Head of caudate nucleus (tissue), 42 donors: ENCODE measurements around the gene RBPMS2.
"Not testable (repeated sequence)": the region's sequence is repeated elsewhere in the genome, so short reads cannot be mapped to it uniquely, and the experiment has no call there.

ENCODE experiments used
- DNase-seq, 42 donors: peaks; one replicate each; pipeline versions ENCODE4 v3.0.0 to v3.0.0-alpha.2; 2020 to 2021; ENCODE audit warnings: mixed read lengths in 7 of 42
- intact Hi-C: fragments of 100-400 bp; cut with DNase I; formaldehyde crosslinking; loops from one replicate; pipeline ENCODE4 v1.15.0; 2022

RBPMS2 gene

DNA sequence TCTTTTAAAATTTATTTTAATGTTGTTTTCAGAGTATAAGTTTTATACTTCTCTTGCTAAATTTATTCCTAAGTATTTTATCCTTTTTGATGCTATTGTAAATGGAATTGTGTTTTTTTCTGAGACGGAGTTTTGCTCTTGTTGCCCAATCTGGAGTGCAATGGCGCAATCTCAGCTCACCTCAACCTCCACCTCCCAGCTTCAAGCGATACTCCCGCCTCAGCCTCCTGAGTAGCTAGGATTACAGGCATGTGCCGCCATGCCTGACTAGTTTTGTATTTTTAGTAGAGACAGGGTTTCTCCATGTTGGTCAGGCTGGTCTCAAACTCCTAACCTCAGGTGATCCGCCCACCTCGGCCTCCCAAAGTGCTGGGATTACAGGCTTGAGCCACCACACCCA, 19.9 kb upstream of the RBPMS2 start:
- DNase-seq, intact Hi-C loops: not testable (repeated sequence)

DNA sequence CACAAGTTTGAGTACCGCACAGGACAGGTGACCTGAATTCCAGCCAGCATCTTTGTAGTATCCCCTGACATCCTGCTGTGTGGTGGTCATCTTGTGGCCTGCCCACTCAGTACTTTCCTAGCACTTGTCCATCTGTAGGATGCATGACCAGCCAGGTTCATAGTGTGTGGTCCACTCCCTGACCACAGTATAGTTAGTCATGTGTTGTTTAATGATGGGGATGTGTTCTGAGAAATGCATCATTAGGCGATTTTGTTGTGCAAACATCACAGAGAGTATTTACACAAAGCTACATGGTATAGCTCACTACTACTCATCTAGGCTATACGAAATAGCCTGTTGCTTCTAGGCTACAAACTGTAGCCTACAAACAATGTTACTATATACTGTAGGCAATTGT, 16.9 kb upstream of the RBPMS2 start:
- DNase-seq: no peak
- intact Hi-C loops: no loop called here

DNA sequence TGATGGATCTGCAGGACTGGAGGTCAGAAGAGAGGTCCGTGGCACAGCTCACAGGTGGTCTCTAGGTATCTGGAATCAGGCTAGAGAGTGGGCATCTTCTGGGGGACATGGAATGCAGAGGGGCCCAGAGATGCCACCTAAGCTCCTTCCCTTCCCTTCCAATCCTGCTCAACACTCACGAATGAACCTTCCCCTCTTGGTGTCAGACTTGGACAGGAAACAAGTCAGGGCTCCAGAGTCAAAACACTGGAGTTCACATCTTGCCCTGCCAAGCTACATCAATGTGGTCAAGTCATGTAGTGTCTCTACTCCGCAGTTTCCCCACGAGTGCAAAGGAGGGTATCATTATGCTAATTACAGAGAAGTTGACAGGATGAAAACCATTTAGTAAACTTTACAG, 16.0 kb upstream of the RBPMS2 start:
- DNase-seq: no peak
- intact Hi-C loops: no loop called here

DNA sequence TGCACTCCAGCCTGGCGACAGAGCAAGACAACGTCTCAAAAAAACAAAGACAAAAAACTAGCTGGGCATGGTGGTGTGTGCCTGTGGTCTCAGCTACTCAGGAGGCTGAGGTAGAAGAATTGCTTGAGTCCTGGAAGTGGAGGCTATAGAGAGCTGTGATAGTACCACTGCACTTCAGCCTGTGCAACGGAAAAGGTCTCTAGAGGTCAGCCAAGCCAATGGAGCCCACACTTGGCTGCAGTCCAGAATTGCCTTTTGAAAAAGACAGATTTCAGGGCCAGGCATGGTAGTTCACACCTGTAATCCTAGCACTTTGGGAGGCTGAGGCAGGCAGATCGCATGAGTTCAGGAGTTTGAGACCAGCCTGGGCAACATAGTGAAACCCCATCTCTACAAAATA, 8.4 kb upstream of the RBPMS2 start:
- intact Hi-C loops: no loop called here
- no peak for DNase-seq

DNA sequence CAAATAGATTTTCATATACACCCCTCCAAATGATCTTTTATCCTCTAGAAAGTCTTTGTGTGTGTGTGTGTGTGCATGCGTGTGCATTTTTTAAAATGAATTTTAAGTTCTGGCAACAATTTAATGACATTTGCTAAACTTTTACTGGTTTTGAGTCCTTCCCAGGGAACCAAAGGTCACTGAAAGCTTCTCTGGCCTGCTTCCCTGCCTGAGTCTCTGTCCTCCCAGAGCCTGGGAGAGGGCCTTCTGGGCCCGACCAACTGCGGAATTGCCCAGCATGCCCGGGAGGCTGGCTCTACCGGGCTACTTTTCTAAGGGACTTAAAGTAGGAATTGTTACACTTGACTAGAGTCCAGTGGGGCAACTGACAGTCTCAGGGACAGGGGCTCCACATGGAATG, 7.4 kb upstream of the RBPMS2 start:
- DNase-seq: no peak
- intact Hi-C loops: no loop called here

DNA sequence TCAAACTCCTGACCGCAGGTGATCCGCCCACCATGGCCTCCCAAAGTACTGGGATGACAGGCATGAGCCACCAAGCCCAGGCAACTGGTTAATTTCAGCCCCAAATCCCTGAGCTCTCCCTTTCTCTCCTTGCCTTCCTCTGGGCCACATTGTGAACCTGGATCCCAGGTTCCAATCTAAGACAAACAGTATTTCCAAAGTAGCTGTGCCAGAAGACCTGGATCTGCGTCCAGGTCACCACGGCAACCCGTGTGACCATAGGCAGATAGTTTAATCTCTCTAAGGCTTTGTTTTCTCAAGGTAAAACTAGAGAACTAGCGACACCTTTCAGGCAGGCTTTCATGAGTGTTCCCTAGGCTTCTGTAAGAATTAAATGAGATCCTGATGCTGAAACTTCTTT, 5.9 kb upstream of the RBPMS2 start:
- no peak for DNase-seq
- intact Hi-C loops: no loop called here

DNA sequence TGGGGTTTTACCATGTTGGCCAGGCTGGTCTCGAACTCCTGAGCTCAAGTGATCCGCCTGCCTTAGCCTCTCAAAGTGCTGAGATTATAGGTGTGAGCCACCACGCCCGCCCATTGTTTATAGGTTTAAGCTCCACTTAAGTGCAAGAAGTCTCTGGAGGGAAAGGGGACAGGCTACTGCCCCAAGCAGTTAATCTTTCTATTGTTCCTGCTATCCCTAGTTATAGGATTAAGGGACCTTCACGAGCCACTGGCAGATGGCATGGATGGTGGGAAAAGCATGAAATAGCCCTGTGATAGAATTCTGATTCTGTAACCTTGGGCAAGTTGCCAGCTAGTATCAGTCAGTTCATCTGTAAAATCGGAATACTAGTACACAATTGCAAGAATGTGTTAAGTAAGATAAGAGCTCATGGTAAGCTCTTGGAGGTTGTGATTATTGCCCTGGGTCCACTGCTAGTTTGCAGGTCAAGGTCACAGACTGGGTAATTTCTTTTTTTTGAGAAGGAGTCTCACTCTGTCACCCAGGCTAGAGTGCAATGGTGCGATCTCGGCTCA, 5.3 kb upstream of the RBPMS2 start:
- no peak for DNase-seq
- intact Hi-C loops: no loop called here

DNA sequence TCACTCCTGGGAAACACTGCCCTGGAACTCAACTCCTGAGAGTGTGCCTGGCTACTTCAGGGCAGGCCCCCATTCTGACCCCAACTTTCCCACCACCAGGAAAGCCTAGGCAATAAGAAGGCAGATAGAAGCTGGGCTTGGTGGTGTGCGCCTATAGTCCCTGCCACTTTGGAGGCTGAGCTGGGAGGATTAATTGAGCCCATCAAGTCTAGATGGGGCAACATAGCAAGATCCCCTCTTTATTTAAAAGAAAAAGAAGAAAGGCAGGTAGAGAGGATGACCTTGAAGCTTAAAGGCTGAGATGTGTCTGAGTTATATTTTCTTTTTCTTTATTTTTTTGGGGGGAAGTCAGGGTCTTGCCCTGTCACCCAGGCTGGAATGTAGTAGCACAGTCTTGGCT, 4.2 kb upstream of the RBPMS2 start:
- DNase-seq: no peak
- intact Hi-C loops: no loop called here

DNA sequence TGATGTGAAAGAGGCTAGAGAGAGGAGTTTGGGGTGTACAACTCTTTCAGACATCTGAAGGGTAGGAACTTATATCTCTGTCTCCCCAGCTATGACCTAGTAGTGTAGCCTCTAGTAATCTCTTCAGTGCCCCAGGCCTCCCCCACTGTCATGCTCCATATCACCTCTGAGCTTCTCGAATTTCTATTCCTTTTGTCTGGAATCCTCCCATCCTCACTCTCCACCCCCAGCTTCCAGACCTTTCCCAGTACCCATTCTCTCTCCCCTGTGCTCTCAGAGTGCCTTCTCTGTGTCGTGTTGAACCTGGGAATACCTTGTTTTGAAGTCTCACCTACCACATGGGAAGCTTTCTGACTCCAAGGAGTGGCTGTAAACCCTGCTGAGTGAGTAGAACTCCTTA, 3.6 kb upstream of the RBPMS2 start:
- intact Hi-C loops: no loop called here
- no peak for DNase-seq

DNA sequence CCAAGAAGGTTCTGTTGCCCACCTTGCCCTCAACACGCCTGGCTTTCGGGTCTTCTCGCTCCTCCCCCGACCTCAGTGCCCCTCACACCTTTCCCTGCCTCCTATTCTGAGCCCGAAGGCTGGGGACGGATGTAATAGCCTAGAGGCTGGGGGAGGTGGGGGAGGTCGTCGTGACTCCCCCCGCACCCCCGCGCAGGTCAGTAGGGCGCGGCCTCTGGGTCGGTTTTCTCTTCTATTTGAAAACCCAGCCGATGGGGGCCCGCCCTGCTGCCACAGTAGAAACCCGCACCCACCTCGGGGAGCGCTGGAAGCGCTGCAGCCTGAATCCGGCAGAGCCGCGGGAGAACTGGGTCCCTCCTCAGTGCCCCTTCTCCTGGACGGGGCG, 1.0 kb upstream of the RBPMS2 start:
- intact Hi-C loops: no loop called here
- DNase-seq: no peak

DNA sequence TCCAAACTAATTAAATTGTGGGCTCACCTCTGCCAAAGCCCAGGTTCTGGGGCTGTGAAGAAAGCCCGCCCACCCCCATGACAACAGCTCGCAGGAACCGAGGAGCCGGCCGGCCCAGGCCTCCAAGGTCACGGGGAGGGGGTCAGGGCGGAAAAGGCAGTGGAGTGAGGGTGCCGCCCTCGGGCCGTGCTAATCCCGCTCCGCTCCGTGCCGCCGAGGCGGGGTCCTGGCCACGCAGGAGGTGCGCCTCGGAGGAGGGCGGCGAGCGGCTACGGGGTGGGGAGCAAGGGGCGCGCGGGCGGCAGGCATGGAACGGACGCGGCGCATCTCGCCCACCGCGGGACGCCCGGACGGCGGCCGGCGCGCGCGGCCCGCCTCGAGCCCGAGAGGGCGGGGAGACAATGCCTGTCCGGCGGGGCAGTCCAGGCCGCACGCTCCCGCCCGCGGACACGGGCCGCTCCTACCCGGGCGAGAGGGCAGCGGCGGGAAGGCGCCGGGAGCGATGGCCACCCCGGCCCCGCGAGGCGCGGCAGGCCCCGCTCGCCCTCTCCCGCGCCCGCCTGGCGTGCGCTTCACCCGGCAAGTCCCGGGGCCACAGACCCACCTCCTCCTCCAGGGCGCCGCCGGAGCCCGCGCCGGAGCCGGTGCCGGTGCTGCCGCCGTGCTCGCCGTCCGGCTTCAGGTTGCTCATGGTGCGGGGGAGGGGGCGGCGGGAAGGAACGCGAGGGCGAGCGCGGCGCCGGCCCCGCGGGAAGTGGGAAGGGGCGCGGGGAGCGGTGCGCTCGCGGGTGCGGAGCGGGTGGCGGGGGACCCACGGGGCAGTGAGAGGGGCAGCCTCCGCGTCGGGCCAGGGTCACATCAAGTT, 528 bp downstream of the RBPMS2 start:
- DNase-seq: no peak
- intact Hi-C loops: no loop called here

DNA sequence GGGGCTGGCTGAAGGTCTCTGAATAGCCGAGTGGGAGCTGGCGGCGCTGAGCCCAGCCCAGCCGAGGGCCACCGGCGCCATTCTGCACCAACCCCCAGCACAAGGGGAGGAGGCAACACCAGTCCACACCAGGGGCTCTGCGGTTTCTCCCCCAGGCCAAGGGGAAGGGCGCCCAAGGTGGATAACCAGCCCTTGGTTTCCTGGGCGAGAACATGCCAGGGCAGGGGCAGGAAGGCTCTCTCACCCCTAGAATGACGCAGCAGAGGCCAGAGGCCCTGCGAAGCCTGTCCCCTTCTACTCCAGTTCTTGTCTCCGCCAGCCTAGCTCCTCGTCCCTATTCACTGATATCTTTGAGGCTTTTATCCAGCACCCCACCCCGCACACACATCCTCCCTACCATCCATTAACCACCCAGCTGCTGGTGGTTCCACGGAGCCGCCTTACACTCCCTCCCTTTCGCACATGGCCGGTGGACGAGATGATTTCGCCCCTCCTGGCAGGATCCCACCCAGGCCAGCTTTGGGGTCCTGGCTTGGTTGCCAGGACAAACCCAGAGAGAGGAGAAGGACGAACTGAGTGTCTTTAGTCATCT, 1.3 kb downstream of the RBPMS2 start:
- intact Hi-C loops: no loop called here
- DNase-seq: no peak

DNA sequence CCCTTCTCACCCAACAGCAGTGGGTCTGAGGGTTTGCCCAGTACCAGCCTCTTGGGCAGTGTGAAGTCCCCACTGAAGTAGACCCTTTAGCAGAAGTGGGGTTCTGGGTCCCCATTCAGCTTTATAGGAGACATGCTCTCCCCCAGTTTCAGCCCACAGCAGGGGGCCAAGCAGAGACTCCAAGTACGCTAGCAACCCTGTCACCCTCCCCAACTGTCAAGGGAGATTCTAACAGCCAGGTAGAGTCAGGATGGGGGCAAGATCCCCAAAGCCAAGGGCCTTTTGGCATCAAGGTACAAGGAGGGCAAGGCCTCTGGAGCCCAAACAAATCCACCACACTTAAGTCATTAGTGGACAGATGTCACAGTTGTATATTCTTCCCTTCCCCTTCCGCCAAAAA, 1.8 kb downstream of the RBPMS2 start:
- intact Hi-C loops: no loop called here

DNA sequence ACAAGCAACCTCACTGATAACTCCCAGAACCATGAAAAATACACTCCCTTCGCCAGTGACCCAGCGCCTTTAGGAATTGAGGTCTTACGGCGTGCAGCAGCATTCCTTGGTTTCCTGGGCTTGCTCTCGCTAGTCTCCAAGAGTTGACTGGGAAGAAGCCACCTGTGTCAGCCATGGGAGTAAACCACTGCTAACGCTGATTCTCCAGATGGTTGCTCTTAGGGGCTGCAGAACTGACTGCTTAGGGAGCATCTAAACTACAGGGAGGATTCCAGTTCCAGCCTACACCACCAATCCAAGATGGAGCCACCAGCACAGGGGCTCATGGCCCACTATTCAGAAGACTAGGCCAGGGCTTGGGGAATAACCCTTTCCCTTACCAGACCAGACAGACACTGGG, 2.4 kb downstream of the RBPMS2 start:
- intact Hi-C loops: no loop called here
- no peak for DNase-seq

More for the DNA sequence above, 1.8 kb downstream of the RBPMS2 start:
- DNase-seq: no peak

DNA sequence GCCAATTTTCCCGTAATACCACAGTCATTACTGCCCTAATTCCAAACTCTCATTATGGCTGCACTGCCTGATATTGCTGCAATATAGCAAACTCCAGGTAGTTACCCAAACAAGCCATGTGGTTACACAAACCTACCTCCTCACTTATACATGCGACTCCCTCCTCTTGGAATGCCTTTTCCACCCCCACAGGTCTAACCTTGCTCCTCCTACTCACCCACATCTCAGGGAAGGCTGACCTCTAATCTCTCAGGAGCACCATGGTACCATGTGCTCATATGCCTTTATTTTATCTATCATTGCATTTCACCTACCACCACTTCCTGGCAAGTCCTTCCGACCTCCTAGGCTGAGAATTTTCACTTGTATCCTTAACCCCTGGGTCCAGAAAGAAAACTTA, 2.9 kb downstream of the RBPMS2 start:
- no peak for DNase-seq
- intact Hi-C loops: no loop called here

DNA sequence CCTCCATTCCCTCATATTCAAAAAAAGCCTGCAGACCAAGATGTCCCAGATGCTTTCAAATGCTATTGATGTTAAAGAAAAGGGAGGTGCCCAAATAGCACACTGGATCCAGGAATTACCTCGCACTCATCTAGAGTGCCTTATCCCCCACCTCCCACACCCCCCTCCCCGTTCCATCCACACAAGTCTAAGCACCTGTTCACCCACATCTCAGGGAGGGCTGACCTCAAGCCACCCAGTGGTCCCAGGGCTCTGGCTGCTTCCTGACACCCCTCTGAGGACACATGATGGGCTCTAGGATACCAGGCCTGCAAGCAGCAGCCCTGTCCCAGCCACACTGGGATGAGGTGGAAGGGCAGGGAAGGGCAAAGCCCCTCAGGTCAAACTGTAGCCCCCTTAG, 4.8 kb downstream of the RBPMS2 start:
- intact Hi-C loops: no loop called here
- no peak for DNase-seq

DNA sequence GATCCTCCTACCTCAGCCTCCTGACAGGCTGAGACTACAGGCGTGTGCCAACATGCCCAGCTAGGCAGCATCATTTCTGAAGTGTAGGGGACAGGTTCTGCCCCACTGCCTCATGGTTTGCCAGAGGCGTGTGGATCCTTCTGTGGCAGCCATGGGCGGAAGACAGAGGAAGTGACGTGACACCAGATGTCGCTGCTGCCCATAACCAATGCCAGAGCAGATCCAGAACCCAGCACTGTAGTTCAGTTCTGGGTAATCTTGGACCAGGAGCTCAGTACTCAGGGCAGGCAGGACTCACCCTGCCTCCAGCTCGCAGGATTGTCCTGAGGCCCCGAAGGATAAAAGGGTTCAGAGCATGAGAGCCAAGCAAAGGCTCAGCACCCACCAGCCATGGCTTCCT, 8.2 kb downstream of the RBPMS2 start:
- no peak for DNase-seq
- intact Hi-C loops: no loop called here

DNA sequence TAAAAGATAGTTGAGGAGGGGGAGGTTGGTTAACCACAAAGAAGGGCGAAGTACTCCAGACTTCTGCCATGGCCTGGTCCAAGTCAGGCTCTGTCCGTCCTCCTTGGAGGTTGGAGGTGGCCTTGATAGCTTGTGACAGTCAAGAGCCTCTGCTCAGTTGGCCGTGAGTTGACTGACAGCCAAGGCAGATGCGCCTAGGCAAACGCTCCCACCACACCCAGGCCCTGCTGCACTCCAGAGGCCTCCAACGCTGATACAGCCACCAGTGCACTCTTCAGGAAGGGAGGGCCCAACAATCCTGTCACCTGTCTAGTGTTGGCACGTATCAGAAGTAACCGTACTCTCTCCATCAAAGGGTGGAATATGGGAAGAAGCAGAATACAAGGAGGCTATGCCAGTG, 9.3 kb downstream of the RBPMS2 start:
- DNase-seq: no peak
- intact Hi-C loops: no loop called here

DNA sequence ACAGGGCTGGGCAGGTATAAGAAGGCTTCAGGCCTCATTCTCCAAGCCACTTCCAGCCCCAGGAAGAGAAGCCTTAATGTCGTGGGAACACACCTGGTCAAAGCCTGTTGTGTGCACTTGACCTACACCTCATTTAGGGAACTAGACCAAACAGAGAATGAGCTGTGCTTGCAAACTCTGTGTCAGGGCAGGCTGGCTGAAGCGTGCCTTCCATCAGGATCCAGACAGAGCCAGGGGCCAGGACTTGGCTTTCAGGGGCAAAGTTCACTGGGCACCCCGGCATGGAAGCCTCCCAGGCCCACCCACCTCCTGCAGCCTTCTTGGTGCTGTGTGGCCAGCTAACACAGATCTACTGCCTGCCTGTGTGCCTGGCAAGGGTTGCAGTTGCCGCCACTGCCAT, 11.5 kb downstream of the RBPMS2 start:
- intact Hi-C loops: no loop called here
- DNase-seq: no peak

DNA sequence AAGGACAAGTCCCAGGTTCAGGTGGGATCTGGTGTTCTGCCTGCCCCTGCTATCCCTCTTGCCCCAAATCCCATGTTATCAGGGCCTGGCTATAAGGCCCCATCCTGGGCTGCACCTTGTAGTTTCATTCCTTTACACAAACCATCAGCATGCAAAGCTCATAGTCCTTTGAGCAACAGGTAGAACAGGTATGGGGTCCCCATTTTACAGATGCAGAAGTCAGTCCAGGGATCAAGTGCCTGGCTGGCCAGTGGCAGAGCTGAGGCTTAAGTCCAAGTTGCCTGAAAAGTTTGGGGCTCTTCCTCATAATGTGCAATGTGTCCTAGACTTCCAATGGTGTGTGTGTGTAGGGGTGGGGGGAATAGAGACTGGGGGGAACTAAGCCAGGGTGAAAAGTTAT, 11.9 kb downstream of the RBPMS2 start:
- no peak for DNase-seq
- intact Hi-C loops: no loop called here

DNA sequence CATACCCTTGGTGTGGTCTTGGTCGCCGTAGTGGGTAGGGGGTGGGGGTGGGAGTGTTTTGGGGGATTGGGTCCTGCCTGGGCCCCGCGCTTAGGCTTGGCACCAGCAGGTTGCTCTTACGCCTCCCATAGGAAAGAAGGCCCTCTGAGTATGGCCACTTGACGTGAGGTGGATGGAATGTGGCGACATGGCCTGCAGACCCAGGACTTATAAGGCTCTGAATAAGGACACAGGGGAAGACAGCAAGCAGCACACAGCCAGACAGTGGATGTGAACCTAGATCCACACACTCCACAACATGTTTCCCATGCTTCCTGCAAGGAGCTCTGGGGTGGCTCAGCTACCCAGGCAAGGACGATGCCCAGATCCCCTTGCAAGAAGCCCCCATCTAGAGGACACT, 12.4 kb downstream of the RBPMS2 start:
- DNase-seq: no peak
- intact Hi-C loops: no loop called here
